HCT116 (cell line): ENCODE results near the gene ANKRD40CL. TPM values are rescaled to one million over a fixed set of nuclear protein-coding genes. Genes with fewer than 3 reads are reported as not detected.

Experiments
- ATAC-seq: fragments of 200-7000 bp; cut with Tn5 transposase; 2 replicates; pipeline ENCODE4 v1.9.1; 2020; ENCODE audit warnings: mild to moderate bottlenecking, moderate library complexity
- Bru-seq: library from RNA; stranded (reverse); fragments of 400-500 nt; gene quantifications from one replicate; lab custom pipeline; 2021; lab: Mats Ljungman, UMichigan
- BruChase-seq, 2 experiments: library from RNA; stranded (reverse); fragments of 400-500 nt; gene quantifications; one replicate each; lab custom pipeline; 2021; lab: Mats Ljungman, UMichigan
- BruUV-seq: library from RNA; stranded (reverse); fragments of 400-500 nt; replicated peaks from 2 replicates; lab custom pipeline; 2021; lab: Mats Ljungman, UMichigan
- CTCF ChIA-PET: fragments of 300-600 bp; sonication (Branson Sonifier 250); formaldehyde crosslinking; loops from one replicate; lab custom pipeline; 2021; ENCODE audit warnings: antibody characterized with exemption; lab: Charles Lee
- POLR2A ChIA-PET: fragments of 300-600, 350-600 bp; sonication (Branson Sonifier 250); formaldehyde crosslinking; loops from one replicate; lab custom pipeline; 2021; ENCODE audit warnings: antibody characterized with exemption; lab: Charles Lee
- RAD21 ChIA-PET, 2 experiments: fragments of 300-600 bp; sonication (Branson Sonifier 250); formaldehyde crosslinking; loops; one replicate each; lab custom pipeline; 2023; ENCODE audit warnings: low total read pairs in 2 of 2; ENCODE audit not compliant: uncharacterized antibody in 2 of 2, unreplicated experiment in 2 of 2, low non-redundant PET in 1 of 2; lab: Charles Lee
- DNase-seq: peaks from one replicate; pipeline ENCODE4 v3.0.0-alpha.2; 2010; ENCODE audit warnings: low read depth, low spot score
- H2AFZ ChIP-seq: fragments of 200-600 bp; shearing (Covaris generic), sonication (generic); 2 replicates; pipeline ENCODE4 v1.6.1; 2017; ENCODE audit warnings: low read depth, mixed run types, mixed read lengths, antibody characterized with exemption, low read length; ENCODE audit not compliant: poor library complexity, severe bottlenecking
- H3K27ac ChIP-seq: 2 replicates; pipeline ENCODE4 v1.5.1; 2012; ENCODE audit warnings: low read depth, low read length
- H3K27me3 ChIP-seq: fragments of 200-600 bp; sonication (generic); 2 replicates; pipeline ENCODE4 v1.6.1; 2016; ENCODE audit warnings: mixed run types, low read length, mixed read lengths; ENCODE audit not compliant: insufficient read depth
- H3K36me3 ChIP-seq, 2 experiments: fragments of 200-500 bp in 1 of 2; fragments of 200-600 bp in 1 of 2; sonication (Bioruptor generic) in 1 of 2; sonication (generic) in 1 of 2; 2 replicates each; pipeline versions ENCODE4 v1.5.1 to v1.6.1; 2014 to 2016; ENCODE audit warnings: low read length in 2 of 2, inconsistent platforms in 1 of 2, mixed read lengths in 1 of 2, mixed run types in 1 of 2; ENCODE audit not compliant: insufficient read depth in 2 of 2, control insufficient read depth in 1 of 2
- H3K4me1 ChIP-seq, 2 experiments: fragments of 200-600 bp in 1 of 2; sonication (generic) in 1 of 2; 2 replicates each; pipeline versions ENCODE4 v1.5.1 to v1.6.1; 2012 to 2017; ENCODE audit warnings: low read length in 2 of 2, inconsistent platforms in 1 of 2, mild to moderate bottlenecking in 1 of 2, mixed read lengths in 1 of 2, mixed run types in 1 of 2, moderate library complexity in 1 of 2; ENCODE audit not compliant: insufficient read depth in 2 of 2, control insufficient read depth in 1 of 2
- H3K4me2 ChIP-seq: fragments of 200-600 bp; sonication (generic); 2 replicates; pipeline ENCODE4 v1.6.1; 2017; ENCODE audit warnings: mixed run types, low read length, mixed read lengths
- H3K4me3 ChIP-seq, 2 experiments: fragments of 200-600 bp in 1 of 2; sonication (generic) in 1 of 2; replicated peaks in 1 of 2; 2 replicates each; pipeline ENCODE4 v1.5.1; 2011 to 2016; ENCODE audit warnings: low read length in 2 of 2, control low read depth in 1 of 2, low read depth in 1 of 2, mild to moderate bottlenecking in 1 of 2, mixed read lengths in 1 of 2, mixed run types in 1 of 2
- H3K79me2 ChIP-seq: fragments of 200-600 bp; sonication (generic); 2 replicates; pipeline ENCODE4 v1.6.1; 2017; ENCODE audit warnings: mild to moderate bottlenecking, mixed run types, low read length, moderate library complexity, mixed read lengths; ENCODE audit not compliant: insufficient read depth
- H3K9ac ChIP-seq: fragments of 200-600 bp; sonication (generic); 2 replicates; pipeline ENCODE4 v1.6.1; 2016; ENCODE audit warnings: low read length, mixed read lengths
- H3K9me2 ChIP-seq: fragments of 200-600 bp; sonication (generic), shearing (Covaris generic); 2 replicates; pipeline ENCODE4 v1.6.1; 2017; ENCODE audit warnings: mixed run types, mild to moderate bottlenecking, moderate library complexity; ENCODE audit not compliant: insufficient read depth
- H3K9me3 ChIP-seq, 2 experiments: fragments of 200-500 bp in 1 of 2; fragments of 200-600 bp in 1 of 2; sonication (Bioruptor generic) in 1 of 2; sonication (generic) in 1 of 2; 2 replicates each; pipeline ENCODE4 v1.6.1; 2014 to 2017; ENCODE audit warnings: low read length in 2 of 2, mixed read lengths in 2 of 2, inconsistent platforms in 1 of 2, low read depth in 1 of 2, mild to moderate bottlenecking in 1 of 2, mixed run types in 1 of 2, moderate library complexity in 1 of 2; ENCODE audit not compliant: control insufficient read depth in 1 of 2, insufficient read depth in 1 of 2
- H4K20me1 ChIP-seq: fragments of 200-600 bp; sonication (generic), shearing (Covaris generic); 2 replicates; pipeline ENCODE4 v1.6.1; 2017; ENCODE audit warnings: mixed run types, mild to moderate bottlenecking, moderate library complexity; ENCODE audit not compliant: insufficient read depth
- ATF3 ChIP-seq: IDR thresholded peaks from 2 replicates; pipeline ENCODE4 v1.6.1; 2012
- CBX3 ChIP-seq: IDR thresholded peaks from 2 replicates; pipeline ENCODE4 v1.6.1; 2012; ENCODE audit warnings: low read depth
- CEBPB ChIP-seq: IDR thresholded peaks from 2 replicates; pipeline ENCODE4 v1.6.1; 2012; ENCODE audit warnings: low read depth
- CTCF ChIP-seq, 3 experiments: fragments of 200-600 bp in 1 of 3; sonication (generic) in 1 of 3; IDR thresholded peaks in 2 of 3; conservative IDR thresholded peaks in 1 of 3; 2 replicates each; pipeline ENCODE4 v1.5.1; 2012 to 2017; ENCODE audit warnings: low read depth in 2 of 3, low read length in 2 of 3, antibody characterized with exemption in 1 of 3, borderline replicate concordance in 1 of 3, control low read depth in 1 of 3, mild to moderate bottlenecking in 1 of 3, mixed read lengths in 1 of 3, mixed run types in 1 of 3, moderate library complexity in 1 of 3; ENCODE audit not compliant: insufficient read depth in 1 of 3
- EZH2 ChIP-seq: fragments of 200-600 bp; sonication (generic); IDR thresholded peaks from 2 replicates; pipeline ENCODE4 v1.6.1; 2017; ENCODE audit warnings: antibody characterized with exemption, mixed run types
- EZH2phosphoT487 ChIP-seq: fragments of 200-600 bp; IDR thresholded peaks from 2 replicates; pipeline ENCODE4 v1.6.1; 2018; ENCODE audit warnings: antibody characterized with exemption, borderline replicate concordance
- FOSL1 ChIP-seq: IDR thresholded peaks from 2 replicates; pipeline ENCODE4 v1.6.1; 2012; ENCODE audit warnings: low read depth
- JUND ChIP-seq: IDR thresholded peaks from 2 replicates; pipeline ENCODE4 v1.6.1; 2012
- POLR2A ChIP-seq: IDR thresholded peaks from 2 replicates; pipeline ENCODE4 v1.7.0; 2011; ENCODE audit warnings: borderline replicate concordance; ENCODE audit not compliant: insufficient read depth, insufficient read length; ENCODE audit errors: extremely low read depth
- POLR2AphosphoS5 ChIP-seq: IDR thresholded peaks from 2 replicates; pipeline ENCODE4 v1.6.1; 2011; ENCODE audit warnings: mild to moderate bottlenecking, low read depth, low read length, moderate library complexity
- RAD21 ChIP-seq: IDR thresholded peaks from 2 replicates; pipeline ENCODE4 v1.6.1; 2012; ENCODE audit warnings: low read depth, mild to moderate bottlenecking
- SRF ChIP-seq: IDR thresholded peaks from 2 replicates; pipeline ENCODE4 v1.6.1; 2012; ENCODE audit warnings: low read depth
- YY1 ChIP-seq: IDR thresholded peaks from 2 replicates; pipeline ENCODE4 v1.6.1; 2011; ENCODE audit warnings: low read length, low read depth, moderate library complexity, mild to moderate bottlenecking; ENCODE audit not compliant: insufficient replicate concordance; ENCODE audit errors: extremely low read depth
- ZBTB33 ChIP-seq: IDR thresholded peaks from 2 replicates; pipeline ENCODE4 v1.6.1; 2011; ENCODE audit warnings: mild to moderate bottlenecking, low read length, moderate library complexity; ENCODE audit not compliant: insufficient replicate concordance; ENCODE audit errors: extremely low read depth
- ZFX ChIP-seq: fragments of 450-650 bp; IDR thresholded peaks from 2 replicates; pipeline ENCODE4 v1.6.1; 2017
- ZNF274 ChIP-seq: fragments of 200-500 bp; sonication (Bioruptor generic); IDR thresholded peaks from 2 replicates; pipeline ENCODE4 v1.6.1; 2014; ENCODE audit warnings: mild to moderate bottlenecking, low read depth, low read length, inconsistent platforms
- intact Hi-C: fragments of 100-400 bp; cut with micrococcal nuclease; formaldehyde crosslinking; loops from 2 replicates; pipeline ENCODE4 v1.10.0; 2022
- long read RNA-seq: library from polyadenylated mRNA; unstranded; transcript quantifications from one replicate; pipeline ENCODE4 v2.0.0, GENCODE V29; 2021; ENCODE audit not compliant: unreplicated experiment
- polyA plus RNA-seq: library from polyadenylated mRNA; unstranded; fragments of >200 nt; gene quantifications from 2 replicates; pipeline ENCODE4 v1.2.1, GENCODE V29; 2012; ENCODE audit warnings: missing spikeins
- total RNA-seq: library from RNA; stranded (reverse); gene quantifications from one replicate; pipeline ENCODE4 v1.2.1, GENCODE V29; 2021; ENCODE audit not compliant: unreplicated experiment

The ANKRD40CL gene
- total RNA-seq, result 0.57 TPM
- polyA plus RNA-seq, result not detected in 2 replicates
- Bru-seq, nascent RNA, result percentile 9 among the genes with signal in this experiment
- BruChase-seq, experiment 1, labeled RNA remaining after a 6-hour chase, result not detected
- not detected for BruChase-seq, experiment 2, labeled RNA remaining after a 2-hour chase
- long read RNA-seq, result 0 reads

- no TSS peak for BruUV-seq
- Histone ChIP-seq H3K27ac (no peak within 1 kb of the TSS), H3K4me3 (peak within 1 kb of the TSS in 1 of 2 experiments; percentile 9; a peak in 2 of 4 replicates), H3K79me2 (no peaks in the 10 kb centered on the region), H3K36me3 (no peaks in the 10 kb centered on the region), H3K4me1 (peaks cover 10 to 12% of the 10 kb centered on the region in 2 experiments; a peak in 3 of 4 replicates), H2AFZ (peak within 1 kb of the TSS; percentile 91), H3K9me2 (no peaks in the 10 kb centered on the region), H4K20me1 (no peaks in the 10 kb centered on the region), H3K4me2 (peak within 1 kb of the TSS; percentile 73), H3K27me3 (no peaks in the 10 kb centered on the region), H3K9ac (0 out of 2 replicates have a peak within 1 kb of the TSS, but pooled peaks have one; percentile 27), H3K9me3 (no peaks in the 10 kb centered on the region)
- ChIA-PET POLR2A (no interaction called here), CTCF (interaction anchor here (1.1 kb wide), 1 partner anchor 16 kb away, joined by 4 read pairs; no protein-coding TSS in a partner anchor), RAD21 (no interaction called here)
- DNase-seq (no peak), ATAC-seq (no peak)
- intact Hi-C loops, result no loop called here
- TF ChIP-seq CEBPB (no peak), SRF (no peak)
These were observed at the start of gene ANKRD40CL for GRCh38 chr17:50767446-50767845. Gene ANKRD40CL (minus strand): TSS chr17:50767518. CDS start chr17:50766913, 605 bp downstream.

- CTCF ChIA-PET, result interaction anchor here (1.0 to 1.5 kb wide), 2 partner anchors 26 to 29 kb away, joined by 3 read pairs; no protein-coding TSS in a partner anchor
- DNase-seq, result no peak
- TF ChIP-seq RAD21, result no peak
- TF ChIP-seq FOSL1, result no peak
- TF ChIP-seq POLR2A, result no peak
- no peak for TF ChIP-seq JUND
- no peak for TF ChIP-seq ZNF274
- TF ChIP-seq POLR2AphosphoS5, result no peak
- TF ChIP-seq SRF, result no peak
- TF ChIP-seq EZH2, result no peak
- TF ChIP-seq ZBTB33, result no peak
- no peak for TF ChIP-seq ATF3
- no peak for TF ChIP-seq CTCF (IDR thresholded peaks at IDR 0.05 in 2 of 3, conservative IDR thresholded peaks at IDR 0.05 in 1 of 3; ENCODE audit: borderline replicate concordance in 1 of 3, insufficient read depth in 1 of 3, low read depth in 2 of 3, low read length in 2 of 3)
- TF ChIP-seq YY1, result no peak
- TF ChIP-seq CBX3, result no peak
- TF ChIP-seq EZH2phosphoT487, result no peak
- TF ChIP-seq ZFX, result no peak
These were observed 49.0 kb upstream of the ANKRD40CL start for GRCh38 chr17:50816271-50816670.

More at GRCh38 chr17:50816271-50816670, 49.0 kb upstream of the ANKRD40CL start:
- Histone ChIP-seq H4K20me1 (no peaks in the 10 kb centered on the region), H3K4me1 (peaks cover 20 to 28% of the 10 kb centered on the region in 2 experiments), H3K4me2 (no peak overlapping the region), H3K36me3 (no peaks in the 10 kb centered on the region), H3K27me3 (no peaks in the 10 kb centered on the region), H3K9me3 (no peaks in the 10 kb centered on the region), H3K79me2 (no peaks in the 10 kb centered on the region), H3K9me2 (no peaks in the 10 kb centered on the region), H3K9ac (no peak overlapping the region), H3K4me3 (no peak overlapping the region), H3K27ac (no peak overlapping the region), H2AFZ (peak overlapping the region; percentile 97)
- ATAC-seq, result no peak
- POLR2A ChIA-PET, result no interaction called here
- BruUV-seq, result no TSS peak
- RAD21 ChIA-PET, result interaction anchor here in 1 of 2 experiments (0.6 kb wide), 1 partner anchor 332 kb away, joined by 9 read pairs; no protein-coding TSS in a partner anchor
- intact Hi-C loops, result no loop called here
